ENCODE results near the gene VANGL1. TPM values are rescaled to one million over a fixed set of nuclear protein-coding genes. Genes with fewer than 3 reads are reported as not detected.

The VANGL1 gene
- total RNA-seq, 1 experiment from 2014 or later: 10.5 TPM

- peaks cover 7% of the 10 kb centered on the region for H3K9me3 Mint-ChIP-seq (ENCODE audit: unreplicated experiment)
- H3K27ac Mint-ChIP-seq (ENCODE audit: low read depth, unreplicated experiment): no peak overlapping the region
- peak; percentile 9 for DNase-seq (ENCODE audit: unreplicated experiment)
- no peak for TF ChIP-seq CTCF (IDR thresholded peaks at IDR 0.05; ENCODE audit: unreplicated experiment)
- peaks cover 13% of the 10 kb centered on the region for H3K27me3 Mint-ChIP-seq (ENCODE audit: insufficient read depth, unreplicated experiment)
- ChIA-PET CTCF (interaction anchor here (0.7 to 5.3 kb wide), 18 partner anchors 8 to 568 kb away, joined by 3 to 133 read pairs (median 6); no protein-coding TSS in a partner anchor), POLR2A (interaction anchor here (1.0 to 3.0 kb wide), 6 partner anchors 8 to 163 kb away, joined by 4 to 29 read pairs (median 10); partner anchors contain the start of gene VANGL1)
- no peak overlapping the region for H3K4me3 Mint-ChIP-seq (ENCODE audit: unreplicated experiment)
- BruUV-seq (replicated peaks): no TSS peak
- H3K4me1 Mint-ChIP-seq (ENCODE audit: insufficient read depth, unreplicated experiment): peaks cover 12% of the 10 kb centered on the region
- intact Hi-C loops (cut with micrococcal nuclease): no loop called here
- H3K36me3 Mint-ChIP-seq (ENCODE audit: insufficient read depth, unreplicated experiment): no peaks in the 10 kb centered on the region
These were observed 32.7 kb upstream of the VANGL1 start for GRCh38 chr1:115609021-115609420.

- peaks cover 4% of the 10 kb centered on the region for H3K4me1 Mint-ChIP-seq (ENCODE audit: insufficient read depth, unreplicated experiment)
- peaks cover 16% of the 10 kb centered on the region for H3K27me3 Mint-ChIP-seq (ENCODE audit: insufficient read depth, unreplicated experiment)
- DNase-seq (ENCODE audit: unreplicated experiment): no peak
- H3K4me3 Mint-ChIP-seq (ENCODE audit: unreplicated experiment): no peak overlapping the region
- H3K9me3 Mint-ChIP-seq (ENCODE audit: unreplicated experiment): no peaks in the 10 kb centered on the region
- H3K27ac Mint-ChIP-seq (ENCODE audit: low read depth, unreplicated experiment): no peak overlapping the region
- ChIA-PET POLR2A (no interaction called here), CTCF (interaction anchor here (0.8 kb wide), 1 partner anchor 156 kb away, joined by 7 read pairs; no protein-coding TSS in a partner anchor)
- intact Hi-C loops (cut with micrococcal nuclease): no loop called here
- no peaks in the 10 kb centered on the region for H3K36me3 Mint-ChIP-seq (ENCODE audit: insufficient read depth, unreplicated experiment)
- BruUV-seq (replicated peaks): no TSS peak
- no peak for TF ChIP-seq CTCF (IDR thresholded peaks at IDR 0.05; ENCODE audit: unreplicated experiment)
These were observed 28.0 kb upstream of the VANGL1 start for GRCh38 chr1:115613767-115614166.

DNA sequence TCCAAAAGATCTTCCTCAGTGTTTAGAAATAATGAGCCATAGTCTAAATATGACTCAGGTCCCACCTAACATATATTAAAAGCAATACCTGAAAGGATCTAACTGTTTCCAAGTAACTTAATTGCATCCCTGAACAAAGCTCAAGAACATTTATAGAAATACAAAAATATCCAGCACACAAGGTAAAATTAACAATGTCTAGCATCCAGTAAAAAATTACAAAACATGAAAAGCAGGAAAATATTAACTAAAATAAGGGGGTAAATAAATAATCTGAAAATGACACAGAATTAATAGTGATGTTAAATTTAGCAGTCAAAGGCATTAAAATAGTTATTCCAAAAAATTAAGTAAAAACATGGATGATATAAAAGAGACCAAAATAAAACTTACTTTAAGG is 21.3 kb upstream of the VANGL1 start:
- Mint-ChIP-seq H3K36me3 (ENCODE audit: insufficient read depth, unreplicated experiment) (no peaks in the 10 kb centered on the region), H3K9me3 (ENCODE audit: unreplicated experiment) (peaks cover 16% of the 10 kb centered on the region), H3K27ac (ENCODE audit: low read depth, unreplicated experiment) (no peak overlapping the region), H3K27me3 (ENCODE audit: insufficient read depth, unreplicated experiment) (no peaks in the 10 kb centered on the region), H3K4me3 (ENCODE audit: unreplicated experiment) (no peak overlapping the region), H3K4me1 (ENCODE audit: insufficient read depth, unreplicated experiment) (no peaks in the 10 kb centered on the region)
- ChIA-PET CTCF (interaction anchor here (0.7 kb wide), 1 partner anchor 510 kb away, joined by 3 read pairs; no protein-coding TSS in a partner anchor), POLR2A (interaction anchor here (0.6 kb wide), 1 partner anchor 58 kb away, joined by 3 read pairs; no protein-coding TSS in a partner anchor)
- TF ChIP-seq CTCF (IDR thresholded peaks at IDR 0.05; ENCODE audit: unreplicated experiment): no peak
- DNase-seq (ENCODE audit: unreplicated experiment): no peak
- BruUV-seq (replicated peaks): no TSS peak
- intact Hi-C loops (cut with micrococcal nuclease): no loop called here

GRCh38 chr1:115620950-115621349 is 20.8 kb upstream of the VANGL1 start:
- CTCF ChIA-PET: interaction anchor here (0.6 kb wide), 1 partner anchor 154 kb away, joined by 3 read pairs; no protein-coding TSS in a partner anchor
- intact Hi-C loops (cut with micrococcal nuclease): no loop called here
- DNase-seq (ENCODE audit: unreplicated experiment): no peak
- Mint-ChIP-seq H3K9me3 (ENCODE audit: unreplicated experiment) (peaks cover 16% of the 10 kb centered on the region), H3K27me3 (ENCODE audit: insufficient read depth, unreplicated experiment) (no peaks in the 10 kb centered on the region), H3K36me3 (ENCODE audit: insufficient read depth, unreplicated experiment) (no peaks in the 10 kb centered on the region), H3K4me1 (ENCODE audit: insufficient read depth, unreplicated experiment) (no peaks in the 10 kb centered on the region), H3K4me3 (ENCODE audit: unreplicated experiment) (no peak overlapping the region), H3K27ac (ENCODE audit: low read depth, unreplicated experiment) (no peak overlapping the region)
- no TSS peak for BruUV-seq (replicated peaks)
- POLR2A ChIA-PET: no interaction called here
- TF ChIP-seq CTCF (IDR thresholded peaks at IDR 0.05; ENCODE audit: unreplicated experiment): no peak

Data from MCF 10A (cell line).